GM21515 (cell line): ENCODE results near the gene IFI27.
A peak's percentile ranks its signal among the peaks of the same experiment; 100 is the strongest.
"Not testable (repeated sequence)": the region's sequence is repeated elsewhere in the genome, so short reads cannot be mapped to it uniquely, and the experiment has no call there.

Source experiments
- ATAC-seq: cut with Tn5 transposase; IDR thresholded peaks from one replicate; pipeline ENCODE4 v1.9.1; 2021; ENCODE audit not compliant: unreplicated experiment

Gene IFI27

DNA sequence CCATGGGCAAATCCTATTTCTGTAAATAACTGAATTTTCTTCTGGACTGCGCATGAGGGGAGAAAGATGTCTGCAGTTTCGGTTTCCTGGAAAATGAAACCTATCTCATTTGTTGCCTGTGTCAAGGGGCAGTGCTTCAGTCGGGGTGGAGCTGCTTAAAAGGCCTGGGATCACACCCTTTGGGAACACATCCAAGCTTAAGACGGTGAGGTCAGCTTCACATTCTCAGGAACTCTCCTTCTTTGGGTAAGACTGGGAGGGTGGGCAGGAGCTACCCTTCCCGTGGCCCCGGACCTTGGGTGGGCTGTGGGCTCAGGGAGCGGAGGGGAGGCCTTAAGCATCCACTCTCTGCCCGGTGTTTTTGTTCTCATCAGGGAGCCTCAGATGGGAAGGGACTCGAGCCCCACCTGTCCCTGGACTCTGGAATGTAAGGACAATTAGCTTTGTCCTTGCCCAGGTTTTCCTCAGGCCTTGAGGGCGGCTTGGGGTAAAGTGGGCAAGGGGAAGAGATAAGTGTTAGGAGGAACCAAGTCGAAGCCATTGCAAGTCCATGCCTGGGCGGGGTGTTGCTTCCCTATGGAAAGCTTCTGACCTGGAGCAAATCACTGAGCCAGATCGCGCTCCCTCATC is at the start of gene IFI27:
Gene IFI27 (plus strand): TSS at position 185 of the 630 bp plus-strand sequence.
- ATAC-seq = no peak

DNA sequence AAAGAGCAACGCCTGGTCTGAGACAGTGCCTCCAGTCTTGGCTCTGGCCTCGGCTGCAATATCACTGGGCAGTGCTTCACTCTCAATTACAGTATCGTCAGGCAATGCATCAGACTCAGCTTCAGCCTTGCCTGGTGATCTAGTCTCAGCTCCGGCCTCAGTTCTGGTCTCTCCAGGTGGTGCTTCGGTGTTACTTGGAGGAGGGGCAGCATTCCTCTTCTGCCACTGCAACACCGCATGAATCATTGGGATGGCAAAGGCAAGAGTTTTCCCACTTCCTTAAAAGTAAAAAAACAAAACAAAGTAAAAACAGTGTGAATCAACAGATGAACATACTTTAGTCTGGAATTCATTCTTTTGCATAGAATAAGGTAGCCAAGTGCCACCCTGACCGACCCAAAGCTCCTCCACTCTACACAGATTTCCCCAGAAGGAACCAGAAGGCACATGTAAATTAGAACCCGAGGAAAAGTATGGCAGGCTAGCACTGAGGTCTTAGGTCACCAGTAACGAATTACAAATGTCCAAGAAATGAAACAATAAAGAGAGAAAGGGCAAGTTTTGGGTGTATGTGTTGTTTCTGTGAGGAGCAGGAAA is 48.1 kb upstream of the IFI27 start:
- no peak for ATAC-seq

DNA sequence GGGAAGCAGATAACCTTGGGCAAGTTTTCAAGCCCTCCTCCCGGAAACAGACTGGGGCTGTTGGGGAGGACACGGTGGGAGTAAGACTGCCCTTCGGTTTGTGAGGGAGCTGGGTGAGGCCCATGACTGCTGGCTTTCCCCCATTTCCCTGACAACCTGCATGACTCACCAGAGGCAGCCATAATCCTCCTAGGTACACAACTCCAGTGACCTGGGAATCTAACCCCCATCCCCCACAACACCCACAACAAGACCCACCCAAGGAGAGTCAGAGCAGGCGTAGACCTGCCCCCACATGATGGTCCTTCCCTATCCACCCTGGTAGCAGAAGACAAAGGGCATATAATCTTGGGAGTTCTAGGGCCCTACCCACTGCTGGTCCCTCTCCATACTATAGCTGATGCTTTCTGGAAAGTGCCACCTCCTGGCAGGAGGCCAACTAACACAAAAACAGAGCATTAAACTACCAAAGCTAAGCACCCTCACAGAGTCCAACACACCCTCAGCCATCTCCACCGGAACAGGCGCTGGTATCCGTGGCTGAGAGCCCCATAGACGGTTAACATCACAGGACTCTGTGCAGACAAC is 44.4 kb upstream of the IFI27 start:
- no peak for ATAC-seq

DNA sequence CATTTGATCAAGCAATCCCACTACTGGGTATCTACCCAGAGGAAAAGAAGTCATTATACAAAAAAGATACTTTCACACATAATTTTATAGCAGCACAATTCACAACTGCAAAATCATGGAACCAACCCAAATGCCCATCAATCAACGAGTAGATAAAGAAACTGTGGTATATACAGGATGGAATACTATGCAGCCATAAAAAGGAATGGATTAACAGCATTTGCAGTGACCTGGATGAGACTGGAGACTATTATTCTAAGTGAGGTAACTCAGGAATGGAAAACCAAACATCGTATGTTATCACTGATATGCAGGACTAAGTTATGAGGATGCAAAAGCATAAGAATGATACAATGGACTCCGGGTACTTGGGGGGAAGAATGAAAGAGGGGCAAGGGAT is 38.5 kb upstream of the IFI27 start:
- ATAC-seq = not testable (repeated sequence)

DNA sequence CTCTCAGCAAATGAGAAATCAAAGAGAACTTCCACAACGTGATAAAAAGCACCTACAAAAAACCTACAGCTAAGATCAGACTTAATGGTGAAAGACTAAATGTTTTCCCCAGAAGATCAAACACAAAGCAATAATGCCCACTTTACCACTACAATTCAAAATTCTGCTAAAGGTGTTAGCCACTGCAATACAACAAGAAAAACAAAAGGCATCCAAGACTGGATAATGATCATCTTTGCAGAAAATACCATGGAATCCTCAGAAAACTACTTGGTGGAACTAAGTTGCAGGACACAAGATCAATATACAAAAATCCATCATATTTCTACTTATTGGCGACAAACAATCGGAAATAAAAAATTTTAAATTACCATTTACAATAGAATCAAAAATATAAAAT is 36.0 kb upstream of the IFI27 start:
- no peak for ATAC-seq

DNA sequence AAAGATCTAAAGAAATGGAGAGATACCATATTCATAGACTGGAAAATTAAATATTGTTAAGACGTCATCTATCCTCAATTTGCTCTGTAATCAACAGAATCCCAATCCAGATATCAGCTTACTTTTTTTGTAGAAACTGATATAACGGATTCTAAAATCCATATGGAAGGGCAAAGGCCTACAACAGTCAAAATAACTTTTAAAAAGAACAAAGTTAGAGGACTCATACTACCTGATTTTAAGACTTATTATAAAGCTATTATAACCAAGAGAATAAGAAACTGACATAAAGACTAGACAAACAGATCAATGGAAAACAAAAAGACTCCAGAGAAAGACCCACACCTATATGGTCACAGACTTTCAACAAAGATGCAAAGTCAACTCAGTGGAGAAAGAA is 35.5 kb upstream of the IFI27 start:
- ATAC-seq = no peak

DNA sequence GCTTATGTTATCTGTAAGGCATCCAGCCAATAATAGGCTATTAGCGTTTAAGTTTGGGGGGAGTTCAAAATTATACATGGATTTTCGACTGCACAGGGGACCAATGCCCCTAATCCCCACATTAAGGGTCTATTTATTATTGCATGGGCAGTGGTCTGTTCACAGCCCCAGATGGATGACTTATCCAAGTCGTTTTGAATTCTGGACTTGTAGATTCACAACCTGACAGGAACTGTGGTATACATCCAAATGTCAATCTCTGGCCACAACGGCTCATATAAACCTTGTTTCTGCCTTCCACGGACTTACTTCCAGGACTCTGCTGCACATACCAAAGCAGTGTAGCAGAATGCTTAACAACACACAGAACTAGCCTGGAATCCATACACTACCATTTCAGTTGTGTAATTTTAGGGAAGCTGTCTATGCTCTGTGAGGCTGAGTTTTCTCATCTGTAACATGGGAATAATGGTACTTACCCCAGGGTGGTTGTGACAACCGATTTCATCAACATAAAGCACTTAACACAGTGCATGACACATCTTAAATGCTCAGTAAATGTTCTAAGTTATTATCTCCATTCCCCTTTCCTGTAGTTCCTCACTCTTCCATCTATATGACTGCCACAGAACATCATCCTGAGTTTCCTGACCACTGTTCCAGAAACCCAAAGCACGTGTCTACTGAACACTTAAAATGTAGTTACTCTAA is 33.3 kb upstream of the IFI27 start:
- no peak for ATAC-seq

DNA sequence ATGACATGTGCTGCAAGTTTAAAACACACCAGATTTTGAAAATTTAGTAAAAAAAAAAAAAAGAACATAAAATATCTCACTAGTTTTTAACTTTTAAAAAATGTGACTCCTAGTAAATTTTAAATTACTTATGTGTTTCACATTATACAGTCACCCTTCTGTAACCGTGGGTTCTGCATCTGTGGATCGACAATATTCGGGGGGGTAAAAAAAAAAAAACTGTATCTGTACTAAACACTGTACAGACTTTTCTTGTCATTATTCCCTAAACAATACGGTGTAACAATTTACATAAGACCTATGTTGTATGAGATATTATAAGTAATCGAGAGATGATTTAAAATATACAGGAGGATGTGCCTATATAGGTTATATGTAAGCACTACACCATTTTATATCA is 32.7 kb upstream of the IFI27 start:
- no peak for ATAC-seq

DNA sequence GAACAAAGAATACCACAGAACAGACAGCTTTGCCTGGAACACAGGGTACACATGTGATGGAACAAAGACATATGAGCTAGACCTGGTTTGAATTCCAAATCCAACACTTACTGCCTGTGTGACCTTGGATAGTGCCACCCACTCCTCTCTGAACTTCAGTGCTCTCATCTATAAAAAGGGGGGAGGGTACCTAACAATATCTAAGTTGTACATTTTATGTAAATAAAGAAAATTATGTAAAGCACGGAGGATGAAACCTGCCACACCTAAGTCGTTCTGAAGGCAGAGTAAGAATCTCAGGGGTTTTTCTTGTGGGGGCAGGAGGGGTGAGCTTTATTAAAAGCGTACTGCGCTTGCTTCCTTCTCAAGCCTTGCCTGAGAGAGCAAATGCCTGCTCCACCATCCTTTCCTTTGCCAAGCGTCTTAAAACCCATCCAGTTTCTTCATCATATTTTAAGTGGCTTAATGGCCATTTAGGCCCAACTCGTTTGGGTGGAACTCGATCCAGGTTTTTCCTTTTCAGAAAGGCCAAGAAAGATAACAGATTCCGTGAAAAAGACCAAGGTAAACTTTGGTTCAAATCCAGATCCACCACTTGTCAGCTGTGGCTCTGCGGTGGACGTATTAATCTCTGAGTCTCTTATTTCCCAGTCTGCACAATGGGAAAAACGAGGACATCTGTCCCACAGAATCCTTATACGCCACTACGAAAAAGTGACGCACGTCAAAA is 30.5 kb upstream of the IFI27 start:
- ATAC-seq = no peak

DNA sequence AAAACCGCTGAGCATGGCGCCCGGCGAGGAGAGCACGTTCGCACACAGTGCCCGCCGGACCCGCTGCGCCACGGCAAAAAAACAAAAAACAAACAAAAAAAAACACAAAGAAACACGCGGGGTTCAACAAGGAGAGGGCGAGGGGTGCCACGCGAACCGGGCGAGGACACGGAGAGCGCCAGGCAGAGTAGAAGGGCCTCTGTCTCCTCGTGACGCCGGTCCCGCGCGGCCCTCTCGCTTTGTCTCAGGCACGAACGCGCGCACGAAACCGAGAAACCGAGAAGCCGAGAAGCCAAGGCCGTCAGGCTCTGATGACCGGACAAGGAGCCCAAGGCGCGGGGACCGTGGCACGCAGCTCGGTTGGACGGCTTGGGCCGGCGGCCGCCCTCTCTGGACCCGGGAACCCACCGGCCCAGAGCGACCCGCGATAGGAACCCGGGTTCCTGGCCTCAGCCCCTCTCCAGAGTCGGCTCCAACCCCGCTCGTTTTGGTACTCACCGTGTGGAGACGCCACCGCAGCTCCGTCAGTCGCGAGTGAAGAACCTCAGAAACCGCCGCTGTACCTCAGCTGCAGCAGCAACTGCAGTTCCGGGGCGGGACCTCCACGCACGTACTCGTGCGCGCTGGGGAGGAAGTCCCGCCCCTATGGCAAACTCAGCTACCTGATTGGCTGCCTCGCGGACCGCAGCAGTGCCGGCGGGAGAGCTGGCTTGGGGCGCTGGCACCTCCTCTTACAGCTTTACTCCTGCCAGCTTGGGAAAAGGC is 29.7 kb upstream of the IFI27 start, which contains the start of the genes DDX24 and IFI27L1:
Gene DDX24 (minus strand): TSS at position 582 of the 765 bp plus-strand sequence. CDS start 1,460 bp downstream, outside the sequence.
Gene IFI27L1 (plus strand): TSS at position 690 of the 765 bp plus-strand sequence. CDS start 15,628 bp downstream, outside the sequence.
- peak; percentile 99 for ATAC-seq

DNA sequence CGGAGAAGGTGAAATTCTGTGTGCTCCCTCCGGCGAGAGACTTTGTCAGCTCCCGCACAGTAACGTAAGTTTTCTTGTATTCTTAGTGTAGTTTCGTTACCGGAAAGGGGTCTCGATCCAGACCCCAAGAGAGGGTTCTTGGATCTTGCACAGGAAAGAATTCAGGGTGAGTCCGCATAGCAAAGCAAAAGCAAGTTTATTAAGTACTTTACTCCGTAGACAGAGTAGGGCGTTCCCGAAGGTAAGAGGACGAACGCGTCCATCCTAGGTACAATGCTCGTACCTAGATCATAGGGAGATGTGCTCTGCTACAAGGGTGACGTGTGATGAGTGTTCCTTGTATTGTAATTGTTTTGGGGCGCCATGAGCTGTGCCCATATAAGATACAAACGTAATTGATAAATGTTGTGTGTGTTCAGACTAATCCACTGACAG is 29.1 kb upstream of the IFI27 start:
- ATAC-seq = peak; percentile 26

DNA sequence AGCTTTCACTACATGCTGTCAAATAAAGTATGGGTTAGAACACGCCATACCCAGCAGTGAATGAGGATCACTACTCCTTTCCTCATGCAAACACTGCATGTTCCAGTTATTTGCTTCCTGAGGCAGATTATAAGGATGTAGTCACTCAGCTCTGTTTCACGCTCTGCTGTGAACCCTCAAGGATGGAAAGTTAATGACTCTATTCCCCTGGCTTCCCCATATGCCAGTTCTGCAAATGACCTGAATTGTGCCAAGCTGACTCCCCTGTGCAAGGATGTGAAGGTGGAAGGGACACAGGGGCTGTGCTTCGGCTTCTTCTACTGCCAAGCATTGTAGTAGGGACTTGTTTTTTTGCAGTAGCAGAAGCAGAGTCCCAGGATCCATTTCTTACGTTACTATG is 22.6 kb upstream of the IFI27 start:
- ATAC-seq = no peak

DNA sequence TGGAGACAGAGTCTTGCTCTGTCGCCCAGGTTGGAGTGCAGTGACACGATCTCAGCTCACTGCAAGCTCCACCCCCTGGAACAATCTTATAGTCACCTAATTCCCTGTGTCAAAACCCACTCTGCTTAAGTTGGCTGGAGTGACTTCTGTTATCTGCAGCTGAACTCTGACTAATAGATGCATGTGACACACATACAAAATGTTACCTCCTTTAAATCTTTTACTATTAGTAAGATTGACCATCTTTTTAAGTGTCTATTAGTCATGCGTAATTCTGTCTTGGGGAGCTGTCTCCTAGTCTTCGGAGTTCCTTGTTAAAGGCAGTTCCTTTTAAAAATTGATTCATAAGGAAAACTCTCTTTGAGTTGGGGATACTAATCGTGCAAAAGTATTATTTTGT is 22.0 kb upstream of the IFI27 start:
- no peak for ATAC-seq

DNA sequence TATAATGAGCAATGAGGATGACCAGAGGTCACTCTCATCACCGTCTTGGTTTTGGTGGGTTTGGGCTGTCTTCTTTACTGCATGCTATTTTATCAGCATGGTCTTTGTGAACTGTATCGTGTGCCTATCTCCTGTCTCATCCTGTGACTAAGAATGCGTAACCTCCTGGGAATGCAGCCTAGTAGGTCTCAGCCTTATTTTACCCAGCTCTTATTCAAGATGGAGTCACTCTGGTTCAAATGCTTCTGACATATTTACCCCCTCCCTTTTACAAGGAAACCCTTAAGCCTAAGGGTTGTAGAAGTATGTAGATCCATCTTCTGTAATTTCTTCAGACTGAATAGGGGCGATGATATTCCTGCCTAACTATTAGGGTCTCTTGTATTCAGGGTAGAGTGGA is 21.1 kb upstream of the IFI27 start:
- ATAC-seq = no peak

DNA sequence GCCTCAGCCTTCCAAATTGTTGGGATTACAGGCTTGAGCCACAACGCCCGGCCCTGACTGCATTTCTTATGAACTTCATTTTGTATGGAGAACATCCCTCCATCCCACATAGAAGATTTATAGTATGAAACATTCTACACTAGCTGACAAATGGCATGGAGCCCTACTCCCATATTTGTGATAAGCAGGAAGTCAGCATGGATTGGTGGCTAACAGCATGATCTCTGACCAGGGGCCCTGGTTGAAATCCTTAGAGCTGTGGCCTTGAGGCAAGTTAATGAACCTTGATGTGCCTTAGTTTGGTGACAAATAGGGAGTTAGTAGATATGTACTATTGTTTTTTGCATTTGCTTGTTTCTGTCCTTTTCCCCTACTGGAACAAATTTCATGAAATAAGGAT is 17.1 kb upstream of the IFI27 start:
- no peak for ATAC-seq

DNA sequence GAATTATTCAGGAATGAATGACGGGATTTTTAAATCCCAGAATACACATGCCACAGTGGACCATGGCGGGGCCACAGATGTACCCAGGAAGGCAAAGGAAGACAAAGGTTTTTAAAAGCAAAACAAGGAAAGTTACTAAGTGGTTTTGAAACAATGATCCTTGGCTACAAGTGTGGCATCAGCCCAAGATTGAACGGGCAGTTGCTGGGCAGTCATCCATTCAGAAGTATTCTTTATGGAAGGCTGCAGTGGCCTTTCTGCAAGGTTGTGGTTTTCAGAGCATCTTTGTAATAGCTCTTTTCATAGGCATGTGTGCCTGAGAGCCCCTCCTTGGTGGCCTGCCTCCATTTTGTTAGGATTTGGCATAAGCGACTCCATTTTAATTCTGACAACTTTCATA is 13.4 kb upstream of the IFI27 start:
- no peak for ATAC-seq

DNA sequence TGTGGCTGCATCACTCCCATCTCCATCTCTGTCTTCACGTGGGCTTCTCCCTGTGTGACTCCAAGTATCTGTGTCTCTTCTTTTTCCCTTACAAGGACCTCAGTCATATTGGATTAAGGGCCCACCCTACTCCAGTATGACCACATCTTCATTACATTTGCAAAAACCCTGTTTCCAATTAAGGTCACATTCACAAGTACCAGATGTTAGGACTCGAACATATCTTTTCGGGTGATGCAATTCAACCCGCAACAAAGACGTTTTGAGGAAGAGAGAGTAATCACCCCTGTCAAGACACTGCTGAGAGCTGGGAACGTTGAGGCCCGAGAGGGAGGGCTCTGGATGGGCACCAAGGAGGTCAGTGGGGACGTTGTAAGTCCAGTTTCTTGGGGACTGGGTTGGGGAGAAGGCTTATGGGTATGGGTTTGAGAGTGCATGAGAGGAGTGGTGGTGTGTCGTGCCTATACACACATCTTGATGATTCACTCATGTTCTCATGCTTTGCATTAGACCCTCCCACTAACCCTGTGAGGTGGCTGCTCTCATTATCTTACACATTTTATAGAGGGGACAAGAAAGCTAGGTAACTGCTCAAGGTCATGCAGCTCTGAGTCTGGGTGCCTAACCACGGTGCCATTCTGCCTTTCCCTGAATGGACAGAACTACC is 12.1 kb upstream of the IFI27 start:
- ATAC-seq = no peak

DNA sequence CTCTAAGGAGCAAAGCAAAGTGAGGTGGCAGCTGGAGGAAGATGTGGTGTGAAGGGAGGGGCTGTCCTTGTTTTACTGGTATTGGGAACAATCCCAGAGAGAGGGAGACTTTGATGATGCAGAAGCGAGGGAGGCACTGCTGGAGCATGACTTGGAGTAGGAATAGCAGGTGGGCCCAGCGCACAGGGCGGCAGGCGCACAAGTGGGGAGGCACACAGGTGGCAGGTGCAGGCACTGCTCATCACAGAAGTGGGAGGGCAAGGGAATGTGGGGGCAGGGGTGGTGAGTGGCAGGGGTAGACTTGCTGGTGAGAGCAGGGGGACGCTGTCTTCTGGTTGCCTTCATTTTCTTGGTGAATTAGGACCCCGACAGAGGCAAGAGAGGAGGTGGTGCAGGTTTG is 11.5 kb upstream of the IFI27 start:
- no peak for ATAC-seq

DNA sequence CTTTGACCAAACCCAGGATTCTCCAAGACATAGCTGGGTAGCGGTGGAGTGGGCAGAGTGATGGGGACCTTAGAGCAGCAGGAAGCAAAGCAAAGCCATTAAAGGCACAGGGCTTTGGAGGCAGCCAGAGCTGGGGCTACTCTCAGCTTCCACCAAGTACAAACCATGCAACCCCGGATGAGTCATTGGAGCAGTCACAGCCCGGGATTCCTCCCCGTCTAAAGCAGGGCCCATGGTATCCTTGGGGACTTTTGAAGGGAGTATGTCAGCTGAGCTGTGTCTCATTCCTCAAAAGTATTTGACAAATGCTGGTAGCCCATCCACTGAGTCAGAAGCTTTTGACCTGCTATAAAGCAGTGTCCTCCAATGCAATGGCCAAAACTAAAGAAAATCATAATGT is 9.7 kb upstream of the IFI27 start:
- no peak for ATAC-seq

DNA sequence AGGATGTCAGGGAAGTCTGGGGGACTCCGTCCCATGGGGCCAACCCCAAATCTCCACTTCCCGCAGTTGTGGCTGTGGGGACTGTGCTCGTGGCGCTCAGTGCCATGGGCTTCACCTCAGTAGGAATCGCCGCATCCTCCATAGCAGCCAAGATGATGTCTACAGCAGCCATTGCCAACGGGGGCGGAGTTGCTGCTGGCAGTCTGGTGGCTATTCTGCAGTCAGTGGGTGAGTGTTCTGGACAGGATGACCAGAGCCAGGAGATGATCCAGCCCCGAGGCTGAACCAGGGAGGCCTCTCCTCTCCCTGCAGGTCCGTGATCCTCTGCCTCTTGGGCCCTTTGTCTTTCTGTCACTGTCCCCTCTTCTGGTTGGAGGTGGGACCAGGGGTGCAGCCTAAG is 8.8 kb upstream of the IFI27 start:
- ATAC-seq = no peak
